Measurements from ENCODE around the gene ANKLE2.

ANKLE2 gene

GRCh38 chr12:132728502-132728901, 33.1 kb downstream of the ANKLE2 start:
- DNase-seq (ENCODE audit: low read depth): no peak
- TF ChIP-seq, protein P1, sequence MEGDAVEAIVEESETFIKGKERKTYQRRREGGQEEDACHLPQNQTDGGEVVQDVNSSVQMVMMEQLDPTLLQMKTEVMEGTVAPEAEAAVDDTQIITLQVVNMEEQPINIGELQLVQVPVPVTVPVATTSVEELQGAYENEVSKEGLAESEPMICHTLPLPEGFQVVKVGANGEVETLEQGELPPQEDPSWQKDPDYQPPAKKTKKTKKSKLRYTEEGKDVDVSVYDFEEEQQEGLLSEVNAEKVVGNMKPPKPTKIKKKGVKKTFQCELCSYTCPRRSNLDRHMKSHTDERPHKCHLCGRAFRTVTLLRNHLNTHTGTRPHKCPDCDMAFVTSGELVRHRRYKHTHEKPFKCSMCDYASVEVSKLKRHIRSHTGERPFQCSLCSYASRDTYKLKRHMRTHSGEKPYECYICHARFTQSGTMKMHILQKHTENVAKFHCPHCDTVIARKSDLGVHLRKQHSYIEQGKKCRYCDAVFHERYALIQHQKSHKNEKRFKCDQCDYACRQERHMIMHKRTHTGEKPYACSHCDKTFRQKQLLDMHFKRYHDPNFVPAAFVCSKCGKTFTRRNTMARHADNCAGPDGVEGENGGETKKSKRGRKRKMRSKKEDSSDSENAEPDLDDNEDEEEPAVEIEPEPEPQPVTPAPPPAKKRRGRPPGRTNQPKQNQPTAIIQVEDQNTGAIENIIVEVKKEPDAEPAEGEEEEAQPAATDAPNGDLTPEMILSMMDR (conservative IDR thresholded peaks at IDR 0.05; ENCODE audit: low read depth, low read length): no peak
- H3K4me3 ChIP-seq (ENCODE audit: low read depth, low read length): no peak overlapping the region

GRCh38 chr12:132727091-132727794, 34.4 kb downstream of the ANKLE2 start:
- TF ChIP-seq, protein P1 (conservative IDR thresholded peaks at IDR 0.05; ENCODE audit: low read depth, low read length): no peak
- DNase-seq (ENCODE audit: low read depth): no peak
- H3K4me3 ChIP-seq (ENCODE audit: low read depth, low read length): no peak overlapping the region

- DNase-seq (ENCODE audit: low read depth): no peak
- TF ChIP-seq, protein P1 (conservative IDR thresholded peaks at IDR 0.05; ENCODE audit: low read depth, low read length): no peak
- no peak overlapping the region for H3K4me3 ChIP-seq (ENCODE audit: low read depth, low read length)
Observed at GRCh38 chr12:132726386-132726785, 35.2 kb downstream of the ANKLE2 start.

DNA sequence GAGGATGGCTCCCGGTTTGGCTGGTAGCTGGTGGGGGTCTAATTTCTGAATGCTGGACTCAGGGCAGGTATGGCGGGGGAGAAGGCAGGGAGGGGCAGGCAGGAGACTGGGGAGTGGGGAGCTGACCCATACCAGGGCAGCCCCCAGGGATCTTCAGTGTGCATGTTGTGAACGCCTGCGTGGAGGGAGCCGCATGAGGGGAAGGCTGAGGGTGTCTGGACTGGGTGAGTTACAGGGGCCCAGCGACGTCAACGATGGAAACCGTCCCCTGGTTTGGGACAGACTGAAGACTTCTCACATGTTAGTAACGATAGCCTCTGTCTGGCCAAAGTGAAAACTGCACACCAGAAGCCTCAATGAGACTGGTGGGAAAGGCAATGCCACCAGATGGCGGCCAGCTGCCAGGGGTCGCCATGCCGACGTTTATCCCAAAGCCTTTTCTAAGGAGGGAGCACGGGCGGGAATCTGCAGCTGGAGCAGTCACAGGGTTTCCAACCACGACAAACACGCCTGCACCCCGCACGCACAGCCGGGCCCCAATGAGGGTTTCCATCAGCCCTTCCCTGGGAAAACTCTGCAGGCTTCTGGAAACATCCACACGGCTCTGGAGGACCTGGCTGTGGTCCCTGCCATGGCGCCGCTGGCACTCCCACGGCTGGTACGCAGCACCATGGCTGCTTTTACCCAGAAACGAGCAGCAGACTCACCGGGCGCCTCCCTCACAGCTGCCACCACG, 37.0 kb downstream of the ANKLE2 start:
- no peak overlapping the region for H3K4me3 ChIP-seq (ENCODE audit: low read depth, low read length)
- no peak for DNase-seq (ENCODE audit: low read depth)
- TF ChIP-seq, protein P1 (conservative IDR thresholded peaks at IDR 0.05; ENCODE audit: low read depth, low read length): no peak

GRCh38 chr12:132723764-132724140, 37.9 kb downstream of the ANKLE2 start:
- no peak overlapping the region for H3K4me3 ChIP-seq (ENCODE audit: low read depth, low read length)
- peak; percentile 50 for DNase-seq (ENCODE audit: low read depth)
- TF ChIP-seq, protein P1 (conservative IDR thresholded peaks at IDR 0.05; ENCODE audit: low read depth, low read length): no peak

DNA sequence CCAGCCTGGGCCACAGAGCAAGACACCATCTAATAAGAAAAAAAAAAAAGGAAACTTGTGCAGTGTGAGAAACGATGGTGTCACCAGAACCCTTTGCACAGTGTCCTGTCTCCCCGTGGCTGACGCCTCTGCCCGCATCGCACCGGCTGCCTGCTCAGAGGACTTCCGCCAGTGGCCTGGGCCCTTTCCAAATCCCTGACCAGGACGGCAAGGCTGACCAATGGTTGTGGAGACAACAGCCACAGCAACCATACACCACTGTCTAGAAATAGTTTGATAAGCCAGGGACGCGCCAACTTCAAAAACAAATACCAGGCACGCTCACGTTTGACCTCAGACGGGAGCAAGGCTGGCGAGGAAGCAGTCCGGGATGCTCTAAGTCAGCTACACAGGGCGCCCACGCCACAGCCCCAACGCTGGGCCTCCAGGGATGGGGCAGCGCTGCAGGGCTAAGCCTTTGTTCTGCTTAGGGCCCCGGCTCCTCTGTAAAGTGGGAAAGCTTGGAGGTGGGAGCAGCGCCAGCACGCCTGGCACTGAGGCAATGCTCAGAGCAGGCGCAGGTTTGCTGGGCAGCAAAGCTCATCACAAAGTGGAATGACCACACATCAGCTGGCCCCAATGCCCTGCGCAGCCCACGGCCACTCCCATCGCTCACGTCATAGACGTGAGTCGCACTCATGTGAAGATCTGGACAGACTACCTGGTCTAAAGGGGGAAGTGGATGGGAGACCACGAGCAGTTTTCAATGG, 38.4 kb downstream of the ANKLE2 start:
- DNase-seq (ENCODE audit: low read depth): peak; percentile 16
- H3K4me3 ChIP-seq (ENCODE audit: low read depth, low read length): no peak overlapping the region
- TF ChIP-seq, protein P1 (conservative IDR thresholded peaks at IDR 0.05; ENCODE audit: low read depth, low read length): no peak
